ENCODE data around the gene AKAP12.

Gene AKAP12

GRCh38 chr6:151252634-151253033 lies 12.9 kb downstream of the AKAP12 start:
- Mint-ChIP-seq H3K4me3 (no peak overlapping the region), H3K27ac (no peak overlapping the region), H3K36me3 (no peaks in the 10 kb centered on the region), H3K27me3 (peaks cover 24% of the 10 kb centered on the region), H3K9me3 (no peaks in the 10 kb centered on the region), H3K4me1 (no peaks in the 10 kb centered on the region)
- no peak for ATAC-seq

GRCh38 chr6:151254451-151255081 lies 14.8 kb downstream of the AKAP12 start:
- Mint-ChIP-seq H3K27ac (no peak overlapping the region), H3K36me3 (no peaks in the 10 kb centered on the region), H3K27me3 (peaks cover 5% of the 10 kb centered on the region), H3K4me1 (no peaks in the 10 kb centered on the region), H3K4me3 (no peak overlapping the region), H3K9me3 (no peaks in the 10 kb centered on the region)
- no peak for ATAC-seq

- H3K36me3 Mint-ChIP-seq = no peaks in the 10 kb centered on the region
- no peak for ATAC-seq
- no peaks in the 10 kb centered on the region for H3K27me3 Mint-ChIP-seq
- H3K4me1 Mint-ChIP-seq = no peaks in the 10 kb centered on the region
- H3K9me3 Mint-ChIP-seq = no peaks in the 10 kb centered on the region
- no peak overlapping the region for H3K4me3 Mint-ChIP-seq
- no peak overlapping the region for H3K27ac Mint-ChIP-seq
These were observed 16.0 kb downstream of the AKAP12 start for GRCh38 chr6:151255811-151256210.

- Mint-ChIP-seq H3K27me3 (no peaks in the 10 kb centered on the region), H3K27ac (no peak overlapping the region), H3K9me3 (no peaks in the 10 kb centered on the region), H3K4me3 (no peak overlapping the region), H3K4me1 (no peaks in the 10 kb centered on the region), H3K36me3 (no peaks in the 10 kb centered on the region)
- ATAC-seq = no peak
These were observed 18.2 kb downstream of the AKAP12 start for GRCh38 chr6:151257985-151258445.

- peaks cover 11% of the 10 kb centered on the region for H3K27me3 Mint-ChIP-seq
- no peaks in the 10 kb centered on the region for H3K9me3 Mint-ChIP-seq
- H3K27ac Mint-ChIP-seq = no peak overlapping the region
- no peak overlapping the region for H3K4me3 Mint-ChIP-seq
- H3K4me1 Mint-ChIP-seq = no peaks in the 10 kb centered on the region
- no peaks in the 10 kb centered on the region for H3K36me3 Mint-ChIP-seq
- no peak for ATAC-seq
These were observed 20.4 kb downstream of the AKAP12 start for GRCh38 chr6:151260205-151260604.

GRCh38 chr6:151263035-151263434 lies 23.3 kb downstream of the AKAP12 start:
- Mint-ChIP-seq H3K4me3 (no peak overlapping the region), H3K27me3 (peaks cover 19% of the 10 kb centered on the region), H3K27ac (no peak overlapping the region), H3K9me3 (no peaks in the 10 kb centered on the region), H3K4me1 (no peaks in the 10 kb centered on the region), H3K36me3 (no peaks in the 10 kb centered on the region)
- no peak for ATAC-seq

GRCh38 chr6:151263967-151264366 lies 24.2 kb downstream of the AKAP12 start:
- Mint-ChIP-seq H3K4me1 (no peaks in the 10 kb centered on the region), H3K27me3 (peaks cover 19% of the 10 kb centered on the region), H3K36me3 (no peaks in the 10 kb centered on the region), H3K9me3 (no peaks in the 10 kb centered on the region), H3K27ac (no peak overlapping the region), H3K4me3 (no peak overlapping the region)
- no peak for ATAC-seq

GRCh38 chr6:151265282-151265681 lies 25.5 kb downstream of the AKAP12 start:
- Mint-ChIP-seq H3K4me3 (no peak overlapping the region), H3K27ac (no peak overlapping the region), H3K36me3 (no peaks in the 10 kb centered on the region), H3K4me1 (no peaks in the 10 kb centered on the region), H3K27me3 (peaks cover 19% of the 10 kb centered on the region), H3K9me3 (no peaks in the 10 kb centered on the region)
- ATAC-seq = no peak

- Mint-ChIP-seq H3K36me3 (no peaks in the 10 kb centered on the region), H3K27me3 (peaks cover 8% of the 10 kb centered on the region), H3K9me3 (no peaks in the 10 kb centered on the region), H3K27ac (no peak overlapping the region), H3K4me3 (no peak overlapping the region), H3K4me1 (no peaks in the 10 kb centered on the region)
- no peak for ATAC-seq
These were observed 29.7 kb downstream of the AKAP12 start for GRCh38 chr6:151269321-151269995.

GRCh38 chr6:151275121-151275520 lies 35.4 kb downstream of the AKAP12 start:
- Mint-ChIP-seq H3K27ac (no peak overlapping the region), H3K36me3 (no peaks in the 10 kb centered on the region), H3K9me3 (no peaks in the 10 kb centered on the region), H3K4me1 (no peaks in the 10 kb centered on the region), H3K4me3 (no peak overlapping the region), H3K27me3 (peaks cover 8% of the 10 kb centered on the region)
- no peak for ATAC-seq

GRCh38 chr6:151275566-151275965 lies 35.8 kb downstream of the AKAP12 start:
- Mint-ChIP-seq H3K4me3 (no peak overlapping the region), H3K4me1 (no peaks in the 10 kb centered on the region), H3K27me3 (peaks cover 13% of the 10 kb centered on the region), H3K27ac (no peak overlapping the region), H3K9me3 (no peaks in the 10 kb centered on the region), H3K36me3 (no peaks in the 10 kb centered on the region)
- no peak for ATAC-seq

GRCh38 chr6:151276112-151276740 lies 36.5 kb downstream of the AKAP12 start:
- no peaks in the 10 kb centered on the region for H3K36me3 Mint-ChIP-seq
- peaks cover 19% of the 10 kb centered on the region for H3K27me3 Mint-ChIP-seq
- H3K27ac Mint-ChIP-seq = no peak overlapping the region
- H3K4me1 Mint-ChIP-seq = no peaks in the 10 kb centered on the region
- H3K9me3 Mint-ChIP-seq = no peaks in the 10 kb centered on the region
- no peak for ATAC-seq
- H3K4me3 Mint-ChIP-seq = no peak overlapping the region

- Mint-ChIP-seq H3K4me1 (peaks cover 15% of the 10 kb centered on the region), H3K9me3 (no peaks in the 10 kb centered on the region), H3K4me3 (no peak overlapping the region), H3K27me3 (peaks cover 35% of the 10 kb centered on the region), H3K36me3 (no peaks in the 10 kb centered on the region), H3K27ac (no peak overlapping the region)
- no peak for ATAC-seq
These were observed 40.1 kb downstream of the AKAP12 start for GRCh38 chr6:151279891-151280290.

GRCh38 chr6:151280859-151281258 lies 41.1 kb downstream of the AKAP12 start:
- H3K4me3 Mint-ChIP-seq = no peak overlapping the region
- H3K4me1 Mint-ChIP-seq = peaks cover 23% of the 10 kb centered on the region
- no peaks in the 10 kb centered on the region for H3K36me3 Mint-ChIP-seq
- no peak for ATAC-seq
- peaks cover 35% of the 10 kb centered on the region for H3K27me3 Mint-ChIP-seq
- H3K9me3 Mint-ChIP-seq = no peaks in the 10 kb centered on the region
- no peak overlapping the region for H3K27ac Mint-ChIP-seq

GRCh38 chr6:151284012-151284411 lies 44.2 kb downstream of the AKAP12 start:
- Mint-ChIP-seq H3K4me3 (peak overlapping the region; percentile 81), H3K27ac (peak overlapping the region; percentile 66), H3K9me3 (no peaks in the 10 kb centered on the region), H3K36me3 (no peaks in the 10 kb centered on the region), H3K4me1 (peaks cover 27% of the 10 kb centered on the region), H3K27me3 (peaks cover 33% of the 10 kb centered on the region)
- ATAC-seq = peak; percentile 86

GRCh38 chr6:151284548-151285017 lies 44.8 kb downstream of the AKAP12 start:
- H3K4me1 Mint-ChIP-seq = peaks cover 33% of the 10 kb centered on the region
- peak; percentile 64 for ATAC-seq
- no peaks in the 10 kb centered on the region for H3K9me3 Mint-ChIP-seq
- peak overlapping the region; percentile 81 for H3K4me3 Mint-ChIP-seq
- peaks cover 27% of the 10 kb centered on the region for H3K27me3 Mint-ChIP-seq
- H3K36me3 Mint-ChIP-seq = no peaks in the 10 kb centered on the region
- H3K27ac Mint-ChIP-seq = peak overlapping the region; percentile 66
